ENCODE measurements around the gene RNASE13.

GRCh38 chr14:20989787-20990600 is 44.6 kb downstream of the RNASE13 start, which contains the start of gene METTL17:
- no peak for TF ChIP-seq GLIS3 (CRISPR knock-in tag; IDR thresholded peaks at IDR 0.05)
- TF ChIP-seq CSDC2 (CRISPR knock-in tag; IDR thresholded peaks at IDR 0.05): no peak
- TF ChIP-seq ZC3H10 (CRISPR knock-in tag; IDR thresholded peaks at IDR 0.05): no peak
- TF ChIP-seq POU6F1 (CRISPR knock-in tag; IDR thresholded peaks at IDR 0.05; ENCODE audit: borderline replicate concordance, low read depth): no peak
- TF ChIP-seq ZFP3 (CRISPR knock-in tag; IDR thresholded peaks at IDR 0.05): no peak
- TF ChIP-seq PATZ1 (CRISPR knock-in tag; IDR thresholded peaks at IDR 0.05; ENCODE audit: borderline replicate concordance): no peak
- TF ChIP-seq, protein P1, sequence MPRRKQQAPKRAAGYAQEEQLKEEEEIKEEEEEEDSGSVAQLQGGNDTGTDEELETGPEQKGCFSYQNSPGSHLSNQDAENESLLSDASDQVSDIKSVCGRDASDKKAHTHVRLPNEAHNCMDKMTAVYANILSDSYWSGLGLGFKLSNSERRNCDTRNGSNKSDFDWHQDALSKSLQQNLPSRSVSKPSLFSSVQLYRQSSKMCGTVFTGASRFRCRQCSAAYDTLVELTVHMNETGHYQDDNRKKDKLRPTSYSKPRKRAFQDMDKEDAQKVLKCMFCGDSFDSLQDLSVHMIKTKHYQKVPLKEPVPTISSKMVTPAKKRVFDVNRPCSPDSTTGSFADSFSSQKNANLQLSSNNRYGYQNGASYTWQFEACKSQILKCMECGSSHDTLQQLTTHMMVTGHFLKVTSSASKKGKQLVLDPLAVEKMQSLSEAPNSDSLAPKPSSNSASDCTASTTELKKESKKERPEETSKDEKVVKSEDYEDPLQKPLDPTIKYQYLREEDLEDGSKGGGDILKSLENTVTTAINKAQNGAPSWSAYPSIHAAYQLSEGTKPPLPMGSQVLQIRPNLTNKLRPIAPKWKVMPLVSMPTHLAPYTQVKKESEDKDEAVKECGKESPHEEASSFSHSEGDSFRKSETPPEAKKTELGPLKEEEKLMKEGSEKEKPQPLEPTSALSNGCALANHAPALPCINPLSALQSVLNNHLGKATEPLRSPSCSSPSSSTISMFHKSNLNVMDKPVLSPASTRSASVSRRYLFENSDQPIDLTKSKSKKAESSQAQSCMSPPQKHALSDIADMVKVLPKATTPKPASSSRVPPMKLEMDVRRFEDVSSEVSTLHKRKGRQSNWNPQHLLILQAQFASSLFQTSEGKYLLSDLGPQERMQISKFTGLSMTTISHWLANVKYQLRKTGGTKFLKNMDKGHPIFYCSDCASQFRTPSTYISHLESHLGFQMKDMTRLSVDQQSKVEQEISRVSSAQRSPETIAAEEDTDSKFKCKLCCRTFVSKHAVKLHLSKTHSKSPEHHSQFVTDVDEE (CRISPR knock-in tag; IDR thresholded peaks at IDR 0.05): no peak
- no peak for TF ChIP-seq RARB (CRISPR knock-in tag; IDR thresholded peaks at IDR 0.05)
- no peak for TF ChIP-seq TOX (CRISPR knock-in tag; IDR thresholded peaks at IDR 0.05; ENCODE audit: borderline replicate concordance)
- TF ChIP-seq BACH2 (CRISPR knock-in tag; IDR thresholded peaks at IDR 0.05; ENCODE audit: borderline replicate concordance): no peak

Measured in SK-N-SH treated with all-trans-retinoic acid at 6 μM for 48 hours (cell line).